Gastroesophageal sphincter (tissue), 4 donors: ENCODE data around the gene MRPL9. TPM values are rescaled to one million over a fixed set of nuclear protein-coding genes. Genes with fewer than 3 reads are reported as not detected.

ENCODE experiments used
- ATAC-seq: fragments of 150-250 bp; one replicate; pipeline ENCODE4 v1.9.1; 2016; ENCODE audit warnings: mild to moderate bottlenecking, moderate library complexity
- H3K27ac ChIP-seq, 4 donors: fragments of 200-600 bp; sonication (generic) in 3 of 4; 1 replicate in 3 of 4; 2 replicates in 1 of 4; pipeline ENCODE4 v1.5.1; 2016 to 2019
- H3K27me3 ChIP-seq: fragments of 200-600 bp; sonication (generic); one replicate; pipeline ENCODE4 v1.5.1; 2019
- H3K36me3 ChIP-seq, 2 donors: fragments of 200-600 bp; sonication (generic); one replicate each; pipeline ENCODE4 v1.5.1; 2019; ENCODE audit warnings: control low read depth in 1 of 2
- H3K4me1 ChIP-seq, 3 donors: fragments of 200-600 bp; sonication (generic); 1 replicate in 2 of 3; 2 replicates in 1 of 3; pipeline ENCODE4 v1.5.1; 2016 to 2019; ENCODE audit warnings: control low read depth in 2 of 3
- H3K4me3 ChIP-seq, 2 donors: fragments of 200-600 bp; sonication (generic); one replicate each; pipeline ENCODE4 v1.5.1; 2019; ENCODE audit warnings: mild to moderate bottlenecking in 1 of 2, moderate library complexity in 1 of 2
- H3K9me3 ChIP-seq, 3 donors: fragments of 200-600 bp; sonication (generic); one replicate each; pipeline ENCODE4 v1.5.1; 2017 to 2019; ENCODE audit warnings: control low read depth in 2 of 3
- EP300 ChIP-seq: sonication (generic); formaldehyde crosslinking; IDR thresholded peaks from one replicate; pipeline ENCODE4 v1.6.1; 2017; ENCODE audit warnings: antibody characterized with exemption, mild to moderate bottlenecking
- POLR2A ChIP-seq, 2 donors: fragments of 450-650 bp; IDR thresholded peaks; one replicate each; pipeline ENCODE4 v1.6.1; 2017; ENCODE audit warnings: antibody characterized with exemption in 2 of 2, mild to moderate bottlenecking in 2 of 2, moderate library complexity in 1 of 2
- POLR2AphosphoS5 ChIP-seq: sonication (generic); formaldehyde crosslinking; IDR thresholded peaks from one replicate; pipeline ENCODE4 v1.6.1; 2017; ENCODE audit warnings: antibody characterized with exemption
- WGBS, 2 donors: methylation state at CpG; one replicate each; pipeline ENCODE4 v1.1.5; 2018; ENCODE audit warnings: low coverage in 1 of 2; 5-methylcytosine and 5-hydroxymethylcytosine counted together
- total RNA-seq, 4 donors: library from RNA; depleted of rRNA; stranded (reverse); fragments of >200 nt; gene quantifications; one replicate each; pipeline ENCODE4 v1.1.0, GENCODE V29; 2016
- TF ChIP-seq, protein P1 (sequence below), 4 experiments: fragments of 200-600 bp in 2 of 4; fragments of 450-650 bp in 2 of 4; sonication (generic) in 1 of 4; IDR thresholded peaks; one replicate each; pipeline ENCODE4 v1.5.1; 2017 to 2019; ENCODE audit warnings: antibody characterized with exemption in 4 of 4, mild to moderate bottlenecking in 2 of 4, moderate library complexity in 2 of 4

The MRPL9 gene
- total RNA-seq, 4 donors from 2014 or later: 49.7 to 60.7 (median 55.5) TPM

DNA sequence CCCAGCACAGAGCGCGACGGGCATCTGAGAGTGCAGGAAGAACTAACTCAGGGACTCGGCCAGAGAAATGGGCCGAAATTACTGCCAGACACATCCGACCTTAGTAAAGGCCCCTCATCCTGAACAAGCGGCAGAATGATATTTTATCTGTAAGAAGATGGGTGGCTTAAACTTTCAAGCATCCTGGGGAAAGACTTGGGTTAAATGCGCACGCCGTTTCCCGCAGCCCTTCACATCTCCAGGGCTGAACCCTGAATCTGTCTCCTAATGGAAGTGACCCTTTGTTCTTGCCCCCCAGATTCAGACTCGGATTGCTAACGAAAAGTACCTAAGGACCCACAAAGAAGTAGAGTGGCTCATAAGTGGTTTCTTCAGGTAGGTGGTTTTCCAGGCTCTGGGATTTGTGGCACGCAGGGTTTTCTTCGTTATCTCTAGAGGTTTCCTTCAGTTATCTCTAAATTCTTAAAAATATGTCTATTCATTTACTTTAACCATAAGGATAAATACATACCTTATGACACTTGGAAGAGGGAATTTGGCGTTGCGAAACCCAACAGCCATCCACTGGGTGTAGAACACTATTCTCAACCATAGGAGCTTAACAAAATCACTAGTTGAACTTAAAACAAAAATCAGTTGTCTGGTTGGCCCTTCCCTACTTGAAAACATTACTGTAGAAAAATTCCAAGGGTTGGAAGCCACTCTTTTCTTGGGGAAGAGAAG, 41.3 kb downstream of the MRPL9 start:
- H3K27ac ChIP-seq: peak overlapping the region in 3 of 4 donors; percentile 83 to 89 (median 85)
- TF ChIP-seq, protein P1, sequence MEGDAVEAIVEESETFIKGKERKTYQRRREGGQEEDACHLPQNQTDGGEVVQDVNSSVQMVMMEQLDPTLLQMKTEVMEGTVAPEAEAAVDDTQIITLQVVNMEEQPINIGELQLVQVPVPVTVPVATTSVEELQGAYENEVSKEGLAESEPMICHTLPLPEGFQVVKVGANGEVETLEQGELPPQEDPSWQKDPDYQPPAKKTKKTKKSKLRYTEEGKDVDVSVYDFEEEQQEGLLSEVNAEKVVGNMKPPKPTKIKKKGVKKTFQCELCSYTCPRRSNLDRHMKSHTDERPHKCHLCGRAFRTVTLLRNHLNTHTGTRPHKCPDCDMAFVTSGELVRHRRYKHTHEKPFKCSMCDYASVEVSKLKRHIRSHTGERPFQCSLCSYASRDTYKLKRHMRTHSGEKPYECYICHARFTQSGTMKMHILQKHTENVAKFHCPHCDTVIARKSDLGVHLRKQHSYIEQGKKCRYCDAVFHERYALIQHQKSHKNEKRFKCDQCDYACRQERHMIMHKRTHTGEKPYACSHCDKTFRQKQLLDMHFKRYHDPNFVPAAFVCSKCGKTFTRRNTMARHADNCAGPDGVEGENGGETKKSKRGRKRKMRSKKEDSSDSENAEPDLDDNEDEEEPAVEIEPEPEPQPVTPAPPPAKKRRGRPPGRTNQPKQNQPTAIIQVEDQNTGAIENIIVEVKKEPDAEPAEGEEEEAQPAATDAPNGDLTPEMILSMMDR (IDR thresholded peaks at IDR 0.05): no peak
- TF ChIP-seq EP300 (no peak), POLR2A (IDR thresholded peaks at IDR 0.05) (no peak), POLR2AphosphoS5 (no peak)
- H3K4me3 ChIP-seq: peak overlapping the region; percentile 52 to 58
- peaks cover 0 to 52% (median 15%) of the 10 kb centered on the region in 3 donors for H3K4me1 ChIP-seq
- ATAC-seq: no peak
- WGBS, 2 donors: 31 to 52% methylated on average over 10 to 16 of the region's 17 CpGs
- peaks cover 5% of the 10 kb centered on the region for H3K27me3 ChIP-seq
- H3K9me3 ChIP-seq: no peaks in the 10 kb centered on the region
- H3K36me3 ChIP-seq: no peaks in the 10 kb centered on the region

DNA sequence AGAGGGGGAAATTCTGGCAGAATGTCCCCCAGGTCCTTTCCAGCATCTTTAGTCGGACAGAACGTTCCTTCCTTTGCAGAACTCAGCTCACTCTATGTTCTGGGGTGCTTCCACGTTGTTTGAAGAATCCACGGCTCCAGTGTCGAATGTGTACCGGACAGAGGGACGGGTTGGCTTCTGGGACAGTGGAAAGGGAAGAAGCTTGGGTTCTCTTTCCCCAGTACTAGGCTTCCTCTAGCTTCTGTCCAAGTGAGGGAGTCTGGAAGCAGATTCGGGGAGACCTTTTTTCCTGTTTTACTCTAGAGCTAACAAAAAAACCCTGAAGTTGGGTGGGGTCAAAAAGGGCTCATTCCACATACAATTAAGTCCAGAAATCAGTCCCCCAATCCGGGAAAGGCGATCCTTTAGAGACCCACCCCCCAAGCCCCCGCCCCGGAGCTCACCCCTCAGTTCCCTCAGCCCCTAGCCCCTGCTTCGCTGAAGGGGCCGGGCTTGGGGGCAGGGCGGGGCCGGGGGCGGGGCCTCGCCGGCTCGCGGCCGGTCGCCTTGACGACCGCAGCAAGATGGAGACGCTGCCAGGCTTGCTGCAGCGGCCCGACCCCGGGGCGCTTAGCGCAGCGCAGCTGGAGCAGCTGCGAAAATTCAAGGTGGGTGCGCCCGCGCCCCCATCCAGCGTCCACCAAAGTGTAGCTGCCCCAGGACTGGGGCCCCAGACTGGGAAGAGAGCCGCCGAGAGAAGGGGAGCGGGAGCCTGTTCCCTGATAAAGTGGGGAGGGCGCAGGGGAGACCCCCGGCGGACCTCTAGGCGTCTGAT, 42.1 kb downstream of the MRPL9 start, which contains the start of gene RIIAD1:
Gene RIIAD1, plus strand, starts transcription at position 549 of the 814 bp plus-strand sequence. Its CDS starts 15 bp downstream, at position 564.
- Histone ChIP-seq H3K4me3 (peak within 1 kb of the TSS; percentile 52 to 58), H3K9me3 (no peaks in the 10 kb centered on the region), H3K27me3 (peaks cover 13% of the 10 kb centered on the region), H3K36me3 (no peaks in the 10 kb centered on the region), H3K4me1 (peaks cover 0 to 60% (median 15%) of the 10 kb centered on the region in 3 donors), H3K27ac (peak within 1 kb of the TSS; percentile 76 to 89 (median 84))
- TF ChIP-seq POLR2AphosphoS5 (no peak), EP300 (no peak)
- TF ChIP-seq, protein P1 (IDR thresholded peaks at IDR 0.05): peak in 1 of 4 experiments; percentile 21
- WGBS, 2 donors: 10% methylated on average over 2 to 10 of the region's 44 CpGs
- peak; percentile 83 for ATAC-seq

DNA sequence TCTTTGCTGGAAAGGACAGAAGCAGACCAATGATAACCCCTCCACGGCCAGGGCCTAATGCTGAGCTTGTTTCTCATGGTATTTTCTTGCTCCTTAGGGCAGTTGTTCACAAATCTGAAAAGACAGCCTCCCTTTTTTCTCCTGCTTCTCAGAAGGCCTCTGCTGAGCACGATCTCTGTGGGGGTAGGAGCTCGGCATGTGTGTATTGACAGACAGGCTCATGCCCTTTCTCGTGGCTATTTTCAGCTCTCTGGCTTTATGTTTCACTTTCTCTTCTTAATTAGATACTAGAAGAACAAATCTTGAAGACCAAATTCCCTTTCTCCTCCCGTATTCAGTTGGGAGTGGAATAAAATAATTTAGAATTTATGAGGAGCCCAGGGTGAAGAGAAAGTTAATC, 42.7 kb downstream of the MRPL9 start:
- Histone ChIP-seq H3K4me1 (peaks cover 0 to 60% (median 15%) of the 10 kb centered on the region in 3 donors), H3K9me3 (no peaks in the 10 kb centered on the region), H3K4me3 (peak overlapping the region; percentile 52 to 58), H3K27me3 (peaks cover 19% of the 10 kb centered on the region), H3K27ac (peak overlapping the region; percentile 76 to 89 (median 84)), H3K36me3 (no peaks in the 10 kb centered on the region)
- ATAC-seq: no peak
- TF ChIP-seq POLR2A (IDR thresholded peaks at IDR 0.05) (no peak), POLR2AphosphoS5 (no peak), EP300 (no peak)
- TF ChIP-seq, protein P1 (IDR thresholded peaks at IDR 0.05): no peak
- WGBS, 2 donors: 0 to 18% methylated on average over 5 of the region's 5 CpGs

DNA sequence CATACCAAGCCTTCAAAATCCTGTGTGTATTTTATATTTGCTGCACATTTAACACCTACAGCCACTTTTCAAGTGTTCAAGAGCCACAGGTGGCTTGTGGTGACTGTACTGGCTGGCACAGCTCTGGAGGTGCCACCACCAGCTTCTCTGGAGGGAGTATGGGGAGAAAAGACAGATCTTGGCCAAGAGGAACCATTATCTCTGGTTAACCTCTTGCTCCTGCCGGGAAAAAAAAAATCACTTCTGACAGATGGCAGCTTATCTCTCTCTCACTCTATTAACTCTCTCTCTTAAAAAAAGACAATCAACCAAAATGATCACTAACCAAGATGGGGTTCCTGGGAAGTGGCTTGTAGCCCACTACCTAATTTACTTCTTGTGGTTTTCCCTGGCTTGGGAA, 43.2 kb downstream of the MRPL9 start:
- TF ChIP-seq POLR2A (IDR thresholded peaks at IDR 0.05): no peak
- Histone ChIP-seq H3K36me3 (no peaks in the 10 kb centered on the region), H3K27me3 (peaks cover 21% of the 10 kb centered on the region), H3K4me1 (peaks cover 0 to 60% (median 15%) of the 10 kb centered on the region in 3 donors), H3K4me3 (peak overlapping the region in 1 of 2 donors; percentile 58), H3K27ac (peak overlapping the region; percentile 76 to 89 (median 84)), H3K9me3 (no peaks in the 10 kb centered on the region)
- ATAC-seq: no peak
- WGBS, 2 donors: 27% methylated on average over 1 of the region's 1 CpG; no CpG with 5 or more reads in 1 of the 2 donors

DNA sequence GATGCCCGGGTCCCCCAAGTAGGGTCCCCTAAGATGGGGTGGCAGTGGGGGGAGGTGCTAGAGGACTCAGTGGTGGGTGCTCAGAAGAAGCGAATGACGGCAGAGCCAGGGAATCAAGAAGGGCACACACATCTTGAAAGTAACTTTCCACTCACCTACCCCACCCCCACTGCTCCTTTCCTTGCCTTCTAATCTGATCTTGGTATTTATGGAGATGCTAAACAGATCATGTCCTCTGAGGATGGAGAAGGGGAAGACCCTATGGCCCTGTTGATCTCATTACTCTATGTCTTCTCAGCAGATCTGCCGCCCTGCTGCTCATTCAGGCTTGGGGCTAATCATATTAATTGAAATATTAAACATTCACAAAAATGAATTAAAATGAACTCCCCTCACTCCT, 44.6 kb downstream of the MRPL9 start:
- 66 to 73% methylated on average over 3 of the region's 4 CpGs for WGBS, 2 donors
- Histone ChIP-seq H3K4me3 (no peak overlapping the region), H3K4me1 (peaks cover 0 to 60% (median 15%) of the 10 kb centered on the region in 3 donors), H3K36me3 (no peaks in the 10 kb centered on the region), H3K9me3 (no peaks in the 10 kb centered on the region), H3K27ac (peak overlapping the region in 1 of 4 donors; percentile 16), H3K27me3 (peaks cover 21% of the 10 kb centered on the region)
- TF ChIP-seq, protein P1 (IDR thresholded peaks at IDR 0.05): no peak
- no peak for ATAC-seq
